ENCODE data around the gene EMP2. TPM values are rescaled to one million over a fixed set of nuclear protein-coding genes. Genes with fewer than 3 reads are reported as not detected.

EMP2 gene
- total RNA-seq, 4 donors from 2014 or later = 108 to 121 (median 109) TPM

DNA sequence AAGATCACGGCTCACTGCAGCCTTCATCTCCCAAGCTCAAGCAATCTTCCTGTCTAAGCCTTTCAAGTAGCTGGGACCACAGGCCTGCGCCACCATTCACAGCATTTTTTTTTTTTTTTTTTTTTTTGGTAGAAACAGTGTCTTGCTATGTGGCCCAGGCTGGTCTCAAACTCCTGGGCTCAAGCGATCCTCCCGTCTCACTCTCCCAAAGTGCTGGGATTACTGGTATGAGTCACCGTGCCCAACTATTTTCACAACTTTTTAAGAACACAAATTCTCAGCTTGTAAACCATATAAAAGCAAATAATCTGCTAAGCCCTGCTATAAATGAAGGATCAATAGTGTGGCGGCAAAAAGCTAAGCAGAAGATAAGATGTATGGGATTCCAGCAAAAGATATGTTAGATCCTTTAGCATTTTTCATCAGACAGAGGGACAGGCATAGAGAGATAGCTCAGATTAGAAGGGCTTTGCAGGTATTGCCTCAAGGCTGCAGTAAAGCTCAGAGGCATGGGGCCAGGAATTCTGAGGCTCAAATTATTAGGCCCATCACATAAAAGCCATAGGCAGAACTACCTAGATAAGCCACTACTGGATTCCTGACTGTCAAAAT lies 55.1 kb downstream of the EMP2 start:
- Histone ChIP-seq H3K9me3 (no peaks in the 10 kb centered on the region), H3K4me1 (peaks cover 0 to 10% (median 0%) of the 10 kb centered on the region in 3 donors), H3K27me3 (no peaks in the 10 kb centered on the region), H3K36me3 (peaks cover 0 to 74% (median 6%) of the 10 kb centered on the region in 3 donors), H3K27ac (no peak overlapping the region), H3K4me3 (no peak overlapping the region)
- 73 to 74% methylated on average over 6 of the region's 6 CpGs for WGBS, 2 donors
- intact Hi-C loops (cut with DNase I) = no loop called here
- TF ChIP-seq, protein P1, sequence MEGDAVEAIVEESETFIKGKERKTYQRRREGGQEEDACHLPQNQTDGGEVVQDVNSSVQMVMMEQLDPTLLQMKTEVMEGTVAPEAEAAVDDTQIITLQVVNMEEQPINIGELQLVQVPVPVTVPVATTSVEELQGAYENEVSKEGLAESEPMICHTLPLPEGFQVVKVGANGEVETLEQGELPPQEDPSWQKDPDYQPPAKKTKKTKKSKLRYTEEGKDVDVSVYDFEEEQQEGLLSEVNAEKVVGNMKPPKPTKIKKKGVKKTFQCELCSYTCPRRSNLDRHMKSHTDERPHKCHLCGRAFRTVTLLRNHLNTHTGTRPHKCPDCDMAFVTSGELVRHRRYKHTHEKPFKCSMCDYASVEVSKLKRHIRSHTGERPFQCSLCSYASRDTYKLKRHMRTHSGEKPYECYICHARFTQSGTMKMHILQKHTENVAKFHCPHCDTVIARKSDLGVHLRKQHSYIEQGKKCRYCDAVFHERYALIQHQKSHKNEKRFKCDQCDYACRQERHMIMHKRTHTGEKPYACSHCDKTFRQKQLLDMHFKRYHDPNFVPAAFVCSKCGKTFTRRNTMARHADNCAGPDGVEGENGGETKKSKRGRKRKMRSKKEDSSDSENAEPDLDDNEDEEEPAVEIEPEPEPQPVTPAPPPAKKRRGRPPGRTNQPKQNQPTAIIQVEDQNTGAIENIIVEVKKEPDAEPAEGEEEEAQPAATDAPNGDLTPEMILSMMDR (IDR thresholded peaks at IDR 0.05) = no peak
- DNase-seq = no peak

DNA sequence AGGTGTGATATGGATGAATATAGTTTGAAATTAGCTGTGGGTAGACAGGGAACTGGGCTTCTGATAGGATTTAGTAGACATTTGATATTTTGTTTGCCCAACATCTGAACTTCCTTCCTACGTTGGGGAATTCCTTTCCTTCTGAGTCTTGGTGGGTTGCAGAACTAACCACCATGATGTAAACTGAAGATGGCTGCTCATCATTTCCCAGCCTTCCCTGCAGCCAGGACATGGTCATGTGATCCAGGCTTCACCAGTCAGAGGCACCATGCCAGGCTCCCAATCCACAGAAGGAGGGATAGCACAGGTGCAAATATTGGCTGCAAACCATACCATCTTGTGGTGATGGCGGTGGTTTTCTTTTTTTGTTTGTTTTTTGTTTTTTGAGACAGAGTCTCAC lies 57.4 kb downstream of the EMP2 start:
- intact Hi-C loops (cut with DNase I) = loop anchor here (2.0 to 5.0 kb wide), 3 partner anchors 49 to 394 kb away; no protein-coding TSS in a partner anchor
- WGBS, 2 donors = 71 to 73% methylated on average over 2 of the region's 2 CpGs
- Histone ChIP-seq H3K27me3 (no peaks in the 10 kb centered on the region), H3K36me3 (peaks cover 0 to 51% (median 6%) of the 10 kb centered on the region in 3 donors), H3K4me1 (peaks cover 0 to 12% (median 0%) of the 10 kb centered on the region in 3 donors), H3K9me3 (no peaks in the 10 kb centered on the region), H3K27ac (no peak overlapping the region), H3K4me3 (no peak overlapping the region)
- TF ChIP-seq, protein P1 (IDR thresholded peaks at IDR 0.05) = no peak
- DNase-seq = no peak

DNA sequence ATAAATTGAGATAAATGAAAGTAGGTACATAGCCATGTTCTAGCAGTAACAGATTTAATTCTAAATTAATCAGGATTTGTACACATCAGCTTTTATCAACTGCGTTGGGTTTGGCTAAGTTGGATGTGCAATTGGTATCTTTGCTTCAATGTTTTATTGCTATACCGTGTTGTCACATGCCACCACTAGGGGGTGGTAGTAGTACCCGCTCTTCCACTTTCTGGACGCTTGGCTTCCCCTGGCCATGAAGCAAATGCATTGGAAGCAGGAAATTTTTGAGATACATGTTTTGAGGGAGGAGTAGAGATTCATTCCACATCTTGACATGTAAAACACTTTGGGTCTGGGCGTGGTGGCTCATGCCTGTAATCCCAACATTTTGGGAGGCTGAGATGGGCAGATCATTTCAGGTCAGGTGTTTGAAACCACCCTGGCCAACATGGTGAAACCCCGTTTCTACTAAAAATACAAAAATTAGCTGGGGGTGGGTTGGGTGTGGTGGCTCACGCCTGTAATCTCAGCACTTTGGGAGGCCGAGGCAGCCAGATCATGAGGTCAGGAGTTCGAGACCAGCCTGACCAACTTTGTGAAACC lies 58.6 kb downstream of the EMP2 start:
- DNase-seq = no peak
- Histone ChIP-seq H3K4me3 (no peak overlapping the region), H3K9me3 (no peaks in the 10 kb centered on the region), H3K27me3 (no peaks in the 10 kb centered on the region), H3K36me3 (peaks cover 0 to 40% (median 1%) of the 10 kb centered on the region in 3 donors), H3K27ac (no peak overlapping the region), H3K4me1 (peaks cover 0 to 12% (median 0%) of the 10 kb centered on the region in 3 donors)
- intact Hi-C loops (cut with DNase I) = loop anchor here (2.0 to 5.0 kb wide), 3 partner anchors 51 to 396 kb away; no protein-coding TSS in a partner anchor
- 19 to 29% methylated on average over 8 to 9 of the region's 9 CpGs for WGBS, 2 donors
- TF ChIP-seq, protein P1 (IDR thresholded peaks at IDR 0.05) = peak; percentile 67 to 90 (median 86)
- TF ChIP-seq POLR2A (IDR thresholded peaks at IDR 0.05) = no peak

DNA sequence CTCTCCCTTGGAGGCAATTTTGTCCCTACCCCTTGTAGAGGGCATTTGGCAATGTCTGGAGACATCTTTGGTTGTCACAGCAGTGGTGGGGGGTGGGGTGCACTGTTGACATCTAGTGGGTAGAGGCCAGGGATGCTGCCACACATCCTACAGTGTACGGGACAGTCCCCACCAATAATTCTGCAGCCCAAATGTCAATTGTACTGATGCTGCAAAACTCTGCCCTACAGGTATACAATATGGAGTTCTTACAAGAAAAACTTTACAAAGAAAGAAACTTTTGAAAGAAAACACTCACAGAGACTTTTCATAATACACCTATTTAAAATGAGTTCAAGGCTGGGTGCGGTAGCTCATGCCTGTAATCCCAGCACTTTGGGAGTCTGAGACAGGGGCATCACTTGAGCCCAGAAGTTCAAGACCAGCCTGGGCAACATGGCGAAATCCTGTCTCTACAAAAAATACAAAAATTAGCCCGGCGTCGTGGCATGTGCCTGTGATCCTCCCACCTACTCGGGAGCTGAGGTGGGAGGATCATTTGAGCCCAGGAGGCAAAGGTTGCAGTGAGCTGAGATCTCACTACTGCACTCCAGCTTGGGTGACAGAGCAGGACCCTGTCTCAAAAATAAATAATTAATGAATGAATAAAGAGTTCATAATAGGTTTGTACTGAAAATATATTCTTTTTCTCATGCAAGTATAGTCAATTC lies 59.4 kb downstream of the EMP2 start:
- Histone ChIP-seq H3K9me3 (no peaks in the 10 kb centered on the region), H3K27ac (peak overlapping the region in 1 of 4 donors; percentile 11), H3K36me3 (peaks cover 0 to 32% (median 0%) of the 10 kb centered on the region in 3 donors), H3K4me3 (no peak overlapping the region), H3K4me1 (peaks cover 0 to 12% (median 0%) of the 10 kb centered on the region in 3 donors), H3K27me3 (no peaks in the 10 kb centered on the region)
- DNase-seq = no peak
- 70 to 77% methylated on average over 4 to 7 of the region's 7 CpGs for WGBS, 2 donors
- intact Hi-C loops (cut with DNase I) = loop anchor here (5.0 kb wide), 2 partner anchors 51 to 396 kb away; no protein-coding TSS in a partner anchor
- no peak for TF ChIP-seq POLR2A (IDR thresholded peaks at IDR 0.05)
- TF ChIP-seq, protein P1 (IDR thresholded peaks at IDR 0.05) = no peak

Data from esophagus squamous epithelium (tissue), 5 donors.